HG02623 (cell line): ENCODE results near the gene IGFBP4.

ENCODE experiments used
- ATAC-seq: cut with Tn5 transposase; IDR thresholded peaks from one replicate; pipeline ENCODE4 v1.9.1; 2021; ENCODE audit warnings: moderate library complexity; ENCODE audit not compliant: unreplicated experiment

The IGFBP4 gene

GRCh38 chr17:40470932-40471828 lies 27.9 kb downstream of the IGFBP4 start:
- no peak for ATAC-seq

GRCh38 chr17:40471846-40472732 lies 28.8 kb downstream of the IGFBP4 start:
- ATAC-seq, result no peak

- no peak for ATAC-seq
Measured at GRCh38 chr17:40472733-40473452, 29.6 kb downstream of the IGFBP4 start.

GRCh38 chr17:40473573-40474365 lies 30.5 kb downstream of the IGFBP4 start:
- ATAC-seq, result no peak

GRCh38 chr17:40474419-40475002 lies 31.3 kb downstream of the IGFBP4 start:
- no peak for ATAC-seq

GRCh38 chr17:40475234-40475908 lies 32.1 kb downstream of the IGFBP4 start:
- ATAC-seq, result no peak

GRCh38 chr17:40477796-40478195 lies 34.5 kb downstream of the IGFBP4 start:
- no peak for ATAC-seq

- ATAC-seq, result no peak
Measured at GRCh38 chr17:40478486-40478885, 35.2 kb downstream of the IGFBP4 start.

GRCh38 chr17:40479754-40480480 lies 36.7 kb downstream of the IGFBP4 start:
- ATAC-seq, result no peak

- no peak for ATAC-seq
Measured at GRCh38 chr17:40480501-40481003, 37.3 kb downstream of the IGFBP4 start.

- ATAC-seq, result no peak
Measured at GRCh38 chr17:40481106-40481505, 37.9 kb downstream of the IGFBP4 start.

- no peak for ATAC-seq
Measured at GRCh38 chr17:40482722-40483121, 39.5 kb downstream of the IGFBP4 start.

GRCh38 chr17:40483679-40484078 lies 40.4 kb downstream of the IGFBP4 start:
- ATAC-seq, result no peak

GRCh38 chr17:40484285-40484972 lies 41.2 kb downstream of the IGFBP4 start:
- ATAC-seq, result no peak

GRCh38 chr17:40484973-40485530 lies 41.8 kb downstream of the IGFBP4 start:
- ATAC-seq, result no peak

- no peak for ATAC-seq
Measured at GRCh38 chr17:40485851-40486521, 42.7 kb downstream of the IGFBP4 start.
